Heart right ventricle (tissue), 16 donors: ENCODE data around the gene C4orf50. TPM values are rescaled to one million over a fixed set of nuclear protein-coding genes. Genes with fewer than 3 reads are reported as not detected.
"Not testable (repeated sequence)": the region's sequence is repeated elsewhere in the genome, so short reads cannot be mapped to it uniquely, and the experiment has no call there.

ENCODE experiments used
- ATAC-seq, 8 donors: fragments of 200-7000 bp; cut with Tn5 transposase; one replicate each; pipeline ENCODE4 v1.9.1; 2020; ENCODE audit warnings: mild to moderate bottlenecking in 8 of 8, moderate library complexity in 8 of 8, moderate number of reproducible peaks in 1 of 8
- DNase-seq, 2 donors: peaks; one replicate each; pipeline ENCODE4 v3.0.0-alpha.2; 2020
- H3K27ac ChIP-seq, 10 donors: fragments of 200-600 bp; sonication (generic) in 2 of 10; one replicate each; pipeline versions ENCODE4 v1.5.0 to v1.8.0; 2020 to 2022; ENCODE audit warnings: mild to moderate bottlenecking in 3 of 10
- H3K27me3 ChIP-seq, 7 donors: fragments of 200-600 bp; one replicate each; pipeline ENCODE4 v1.8.0; 2021 to 2022; ENCODE audit warnings: mild to moderate bottlenecking in 2 of 7
- H3K36me3 ChIP-seq, 9 donors: fragments of 200-600 bp; sonication (generic) in 1 of 9; one replicate each; pipeline versions ENCODE4 v1.5.0 to v1.8.0; 2020 to 2022; ENCODE audit warnings: mild to moderate bottlenecking in 2 of 9
- H3K4me1 ChIP-seq, 9 donors: fragments of 200-600 bp; sonication (generic) in 1 of 9; one replicate each; pipeline versions ENCODE4 v1.5.0 to v1.8.0; 2020 to 2022; ENCODE audit warnings: mild to moderate bottlenecking in 4 of 9
- H3K4me3 ChIP-seq, 10 donors: fragments of 200-600 bp; sonication (generic) in 2 of 10; one replicate each; pipeline versions ENCODE4 v1.5.0 to v1.8.0; 2020 to 2022; ENCODE audit warnings: mild to moderate bottlenecking in 7 of 10, moderate library complexity in 2 of 10
- H3K9me3 ChIP-seq, 11 donors: fragments of 200-600 bp in 10 of 11; sonication (generic) in 2 of 11; one replicate each; pipeline versions ENCODE4 v1.5.0 to v1.8.0; 2013 to 2022; ENCODE audit warnings: mild to moderate bottlenecking in 2 of 11, control low read depth in 1 of 11, moderate library complexity in 1 of 11
- CTCF ChIP-seq, 9 donors: fragments of 200-600 bp; sonication (generic) in 2 of 9; IDR thresholded peaks; one replicate each; pipeline versions ENCODE4 v1.5.0 to v1.8.0; 2021 to 2022; ENCODE audit warnings: antibody characterized with exemption in 9 of 9, mild to moderate bottlenecking in 5 of 9, moderate library complexity in 1 of 9
- WGBS, 2 donors: extraction: QIAGEN DNeasy Blood & Tissue Kit; methylation state at CpG; one replicate each; pipeline ENCODE4 v1.1.7; 2013; ENCODE audit warnings: inconsistent platforms in 1 of 2; 5-methylcytosine and 5-hydroxymethylcytosine counted together
- intact Hi-C, 10 donors: fragments of 100-400 bp; cut with DNase I; formaldehyde crosslinking; loops; one replicate each; pipeline versions ENCODE4 v1.11.1 to v1.14.2; 2022
- polyA plus RNA-seq, 2 donors: library from polyadenylated mRNA; stranded (reverse); fragments of 200-250 nt; gene quantifications; one replicate each; pipeline ENCODE4 v1.2.3, GENCODE V29; 2013
- total RNA-seq, 10 donors: library from RNA; stranded (reverse); fragmentation: NEBNext Ultra II Directional in 3 of 10; extraction: Animal tissue kit (Norgen Biotek cat#: 25700) in 3 of 10; gene quantifications; one replicate each; pipeline versions ENCODE4 v1.2.1 to v1.2.4, GENCODE V29; 2021 to 2023
- donor health status: Arrhythmogenic right ventricular cardiomyopathy.
- donor health status: ischemic (EF 13 %, LVEDD 7.1; RV severe dilation, severe dysfunction).
- donor health status: healthy with polysubstance abuse.
- donor health status: DM: no; HTN: yes; CAD: no.
- donor health status: DM: no; HTN: no; CAD: no.
- donor health status: ischemic (EF 25% LVEDD 6.9; RV normal size, moderate dysfunction).
- donor health status: ischemic (EF 25% LVEDD 5.7; RV mildly dilated, moderate dysfunction).
- donor health status: healthy.
- donor health status: DM: yes; HTN: yes; CAD: no.
- donor health status: Ischemic cardiomyopathy.
- donor health status: ischemic (EF 35%, LVEDD 5.7; RV mildly dilated, moderate dysfunction).
- donor health status: nonischemic (EF 11% LVEDD 7.7; RV severe dilation, severe dysfunction).
- donor health status: DM: yes; HTN: yes; CAD: no.
- donor health status: PGD.
- donor health status: ischemic (EF 29% LVEDD 5.4; RV normal size, mild dysfunction).
- donor health status: nonischemic (EF 23%, LVEDD 6.1; RV moderate dilation, normal function).

The C4orf50 gene
- total and polyA plus RNA-seq, 12 donors = 0.05 TPM; not detected in 11

GRCh38 chr4:5952286-5952974 is 65.8 kb downstream of the C4orf50 start:
- Histone ChIP-seq H3K36me3 (no peaks in the 10 kb centered on the region), H3K4me3 (no peak overlapping the region), H3K4me1 (peaks cover 0 to 13% (median 0%) of the 10 kb centered on the region in 9 donors), H3K9me3 (peaks cover 0 to 1% (median 0%) of the 10 kb centered on the region in 11 donors), H3K27me3 (peaks cover 0 to 52% (median 14%) of the 10 kb centered on the region in 7 donors), H3K27ac (no peak overlapping the region)
- DNase-seq (no peak), ATAC-seq (peak in 1 of 8 donors; percentile 49)
- no peak for TF ChIP-seq CTCF (IDR thresholded peaks at IDR 0.05)
- 55 to 62% methylated on average over 22 of the region's 22 CpGs for WGBS, 2 donors
- intact Hi-C loops = no loop called here

GRCh38 chr4:5946653-5947052 is 71.6 kb downstream of the C4orf50 start:
- H3K4me3 ChIP-seq, H3K4me1 ChIP-seq, ATAC-seq, H3K36me3 ChIP-seq, DNase-seq, H3K27ac ChIP-seq, intact Hi-C loops: not testable (repeated sequence)
- 85 to 87% methylated on average over 6 of the region's 6 CpGs for WGBS, 2 donors
- Histone ChIP-seq H3K27me3 (peaks cover 0 to 50% (median 14%) of the 10 kb centered on the region in 7 donors), H3K9me3 (peaks cover 0 to 13% (median 0%) of the 10 kb centered on the region in 11 donors)

GRCh38 chr4:5945936-5946335 is 72.3 kb downstream of the C4orf50 start:
- Histone ChIP-seq H3K27me3 (peaks cover 0 to 50% (median 14%) of the 10 kb centered on the region in 7 donors), H3K27ac (no peak overlapping the region), H3K9me3 (peaks cover 0 to 17% (median 0%) of the 10 kb centered on the region in 11 donors), H3K4me1 (peaks cover 0 to 4% (median 0%) of the 10 kb centered on the region in 9 donors), H3K36me3 (no peaks in the 10 kb centered on the region), H3K4me3 (no peak overlapping the region)
- DNase-seq = no peak
- 88 to 93% methylated on average over 6 of the region's 6 CpGs for whole genome bisulfite sequencing, 2 donors
- intact Hi-C loops = no loop called here
- TF ChIP-seq CTCF (IDR thresholded peaks at IDR 0.05) = no peak
- ATAC-seq = no peak

- Histone ChIP-seq H3K4me3 (no peak overlapping the region), H3K36me3 (no peaks in the 10 kb centered on the region), H3K9me3 (peaks cover 0 to 23% (median 0%) of the 10 kb centered on the region in 11 donors), H3K27me3 (peaks cover 0 to 44% (median 14%) of the 10 kb centered on the region in 7 donors), H3K27ac (no peak overlapping the region), H3K4me1 (peaks cover 0 to 4% (median 0%) of the 10 kb centered on the region in 9 donors)
- TF ChIP-seq CTCF (IDR thresholded peaks at IDR 0.05) = no peak
- ATAC-seq = no peak
- DNase-seq = no peak
- 88 to 91% methylated on average over 11 of the region's 11 CpGs for WGBS, 2 donors
- intact Hi-C loops = no loop called here
These were observed 73.1 kb downstream of the C4orf50 start for GRCh38 chr4:5945171-5945570.

- no peak overlapping the region for H3K27ac ChIP-seq
- no peak for TF ChIP-seq CTCF (IDR thresholded peaks at IDR 0.05)
- H3K36me3 ChIP-seq = no peaks in the 10 kb centered on the region
- intact Hi-C loops = no loop called here
- ATAC-seq (no peak), DNase-seq (no peak)
- WGBS, 2 donors = 6 to 12% methylated on average over 6 of the region's 6 CpGs
- H3K4me3 ChIP-seq = no peak overlapping the region
- H3K27me3 ChIP-seq = peaks cover 0 to 41% (median 14%) of the 10 kb centered on the region in 7 donors
- H3K4me1 ChIP-seq = peaks cover 0 to 4% (median 0%) of the 10 kb centered on the region in 9 donors
- peaks cover 0 to 23% (median 0%) of the 10 kb centered on the region in 11 donors for H3K9me3 ChIP-seq
These were observed 74.7 kb downstream of the C4orf50 start for GRCh38 chr4:5943561-5943960.
